ENCODE results near the gene POU2F2.
A peak's percentile ranks its signal among the peaks of the same experiment; 100 is the strongest.
"Not testable (repeated sequence)": the region's sequence is repeated elsewhere in the genome, so short reads cannot be mapped to it uniquely, and the experiment has no call there.

Gene POU2F2

DNA sequence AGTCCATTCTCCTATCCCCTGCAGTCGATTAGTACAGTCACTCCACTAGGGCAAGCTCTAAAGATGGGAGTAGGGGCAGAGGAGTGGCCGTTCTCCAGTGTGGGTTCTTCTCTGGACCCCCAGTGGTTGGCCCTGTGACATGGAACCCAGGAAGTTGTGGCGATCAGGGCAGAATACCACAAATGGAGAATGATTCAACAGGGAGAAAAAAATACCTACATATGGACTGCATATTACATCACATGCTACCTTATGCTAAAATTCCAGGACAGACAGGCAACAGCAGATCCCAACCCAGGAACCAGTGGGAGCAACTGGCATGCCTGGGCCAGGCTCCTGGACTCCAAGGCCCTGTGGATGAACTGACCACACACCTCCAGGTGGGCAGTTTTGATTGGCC is 20.4 kb downstream of the POU2F2 start:
- intact Hi-C loops (cut with micrococcal nuclease): no loop called here
- H3K4me1 Mint-ChIP-seq (ENCODE audit: low read depth): peaks cover 57% of the 10 kb centered on the region
- H3K27ac Mint-ChIP-seq: peak overlapping the region; percentile 2
- peaks cover 70% of the 10 kb centered on the region for H3K36me3 Mint-ChIP-seq (ENCODE audit: low read depth)
- no peaks in the 10 kb centered on the region for H3K9me3 Mint-ChIP-seq
- H3K27me3 Mint-ChIP-seq: no peaks in the 10 kb centered on the region
- no peak overlapping the region for H3K4me3 Mint-ChIP-seq

DNA sequence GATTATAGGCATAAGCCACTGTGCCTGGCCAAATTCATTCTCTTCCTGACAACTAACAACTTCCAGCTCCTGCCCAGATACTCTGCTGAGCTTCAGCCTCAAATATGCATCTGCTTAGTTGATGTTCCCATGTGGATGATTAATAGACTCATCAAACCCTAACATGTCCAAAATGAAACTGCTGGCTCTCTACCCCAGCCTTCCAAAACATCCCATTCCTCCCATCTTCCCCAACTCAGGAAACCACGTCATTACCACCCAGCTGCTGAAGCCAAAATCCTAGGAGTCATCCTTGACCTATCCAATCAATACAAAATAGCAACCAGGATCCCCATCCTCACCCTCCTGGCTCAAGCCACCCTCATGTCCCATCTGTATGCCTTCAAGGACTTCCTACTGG is 20.9 kb downstream of the POU2F2 start:
- Mint-ChIP-seq H3K27ac (peak overlapping the region; percentile 2), H3K9me3 (no peaks in the 10 kb centered on the region), H3K4me3 (no peak overlapping the region), H3K36me3 (ENCODE audit: low read depth) (peaks cover 70% of the 10 kb centered on the region), H3K27me3 (no peaks in the 10 kb centered on the region), H3K4me1 (ENCODE audit: low read depth) (peaks cover 57% of the 10 kb centered on the region)
- intact Hi-C loops (cut with micrococcal nuclease): no loop called here

DNA sequence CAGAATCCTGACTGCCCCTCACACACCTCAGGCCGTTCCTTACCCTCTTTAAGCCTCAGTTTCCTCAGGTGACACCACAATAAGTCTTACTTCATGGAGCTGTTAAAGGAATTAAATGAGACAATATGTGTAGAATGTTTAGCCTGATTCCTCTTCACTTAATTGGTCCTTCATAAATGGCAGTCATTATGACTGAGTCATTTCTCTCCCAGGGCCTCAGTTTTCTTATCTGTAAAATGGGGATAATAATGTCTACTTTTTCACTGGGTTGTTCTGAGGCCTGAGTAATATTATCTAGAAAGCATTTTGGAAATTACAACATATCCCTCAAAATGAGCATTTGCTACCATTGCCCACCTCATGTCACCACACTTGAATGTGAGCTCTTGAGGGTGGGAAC is 21.6 kb downstream of the POU2F2 start:
- no peaks in the 10 kb centered on the region for H3K9me3 Mint-ChIP-seq
- peaks cover 59% of the 10 kb centered on the region for H3K4me1 Mint-ChIP-seq (ENCODE audit: low read depth)
- H3K4me3 Mint-ChIP-seq: no peak overlapping the region
- peaks cover 70% of the 10 kb centered on the region for H3K36me3 Mint-ChIP-seq (ENCODE audit: low read depth)
- intact Hi-C loops (cut with micrococcal nuclease): no loop called here
- no peaks in the 10 kb centered on the region for H3K27me3 Mint-ChIP-seq
- no peak overlapping the region for H3K27ac Mint-ChIP-seq

DNA sequence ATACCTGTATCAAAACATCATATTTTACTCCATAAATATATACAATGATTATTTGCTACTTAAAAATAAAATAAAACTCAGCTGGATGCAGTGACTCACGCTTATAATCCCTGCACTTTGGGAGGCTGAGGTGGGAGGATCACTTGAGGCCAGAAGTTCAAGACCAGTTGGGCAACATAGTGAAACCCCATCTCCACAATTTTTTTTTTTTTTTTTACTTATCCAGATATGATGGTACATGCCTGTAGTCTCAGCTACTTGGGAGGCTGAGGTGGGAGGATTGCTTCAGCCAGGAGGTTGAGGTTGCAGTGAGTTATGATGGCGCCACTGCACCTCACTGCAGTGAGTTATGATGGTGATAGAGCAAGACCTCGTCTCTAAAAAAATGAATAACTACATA is 22.4 kb downstream of the POU2F2 start:
- no peak overlapping the region for H3K27ac Mint-ChIP-seq
- peaks cover 70% of the 10 kb centered on the region for H3K36me3 Mint-ChIP-seq (ENCODE audit: low read depth)
- H3K4me1 Mint-ChIP-seq (ENCODE audit: low read depth): peaks cover 59% of the 10 kb centered on the region

DNA sequence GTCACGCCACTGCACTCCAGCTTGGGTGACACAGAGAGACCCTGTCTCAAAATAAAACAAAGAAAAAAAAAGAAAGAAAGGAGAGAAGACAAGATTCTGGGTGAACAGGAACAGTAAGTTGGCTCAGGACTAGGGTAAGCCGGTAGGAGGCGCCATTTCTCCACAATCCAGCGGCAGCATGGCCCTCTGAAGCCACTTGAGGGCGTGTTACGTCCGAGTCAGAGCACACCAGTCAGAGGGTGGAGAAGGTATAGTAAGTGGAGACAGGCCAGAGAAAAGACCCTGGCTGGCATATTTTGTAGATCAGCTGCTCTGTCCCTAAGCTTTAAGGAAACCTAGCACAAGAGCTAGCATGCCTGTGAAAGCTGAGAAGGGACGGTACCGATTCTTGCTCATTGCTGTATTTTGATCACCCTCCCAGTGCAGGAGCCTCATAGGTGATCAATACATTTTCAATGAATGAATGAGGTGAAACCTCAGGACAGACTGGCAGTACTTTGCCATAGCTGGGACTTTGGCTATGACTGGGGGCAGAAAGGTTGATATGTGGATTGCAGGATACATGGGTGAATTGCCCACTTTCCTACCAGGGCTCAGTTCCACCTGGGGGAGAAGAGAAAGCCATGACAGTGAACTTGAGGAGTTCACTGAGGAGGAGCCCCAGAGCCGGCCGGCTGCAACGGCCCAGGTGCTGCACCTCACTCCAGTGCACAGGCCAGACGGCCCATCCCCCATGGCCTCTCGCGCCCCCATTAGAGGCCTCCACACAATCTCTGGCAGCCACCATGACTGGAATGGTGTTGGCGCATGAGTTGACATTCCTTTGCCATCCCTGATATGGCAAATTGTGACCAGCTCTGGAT is 23.5 kb downstream of the POU2F2 start:
- peaks cover 55% of the 10 kb centered on the region for H3K4me1 Mint-ChIP-seq (ENCODE audit: low read depth)
- H3K27ac Mint-ChIP-seq: no peak overlapping the region

More for the DNA sequence above, 22.4 kb downstream of the POU2F2 start:
- intact Hi-C loops (cut with micrococcal nuclease): loop anchor here (2.0 to 10.0 kb wide), 4 partner anchors 23 to 325 kb away; partner anchors contain the start of gene POU2F2
- no peaks in the 10 kb centered on the region for H3K9me3 Mint-ChIP-seq
- H3K4me3 Mint-ChIP-seq: no peak overlapping the region
- no peaks in the 10 kb centered on the region for H3K27me3 Mint-ChIP-seq

DNA sequence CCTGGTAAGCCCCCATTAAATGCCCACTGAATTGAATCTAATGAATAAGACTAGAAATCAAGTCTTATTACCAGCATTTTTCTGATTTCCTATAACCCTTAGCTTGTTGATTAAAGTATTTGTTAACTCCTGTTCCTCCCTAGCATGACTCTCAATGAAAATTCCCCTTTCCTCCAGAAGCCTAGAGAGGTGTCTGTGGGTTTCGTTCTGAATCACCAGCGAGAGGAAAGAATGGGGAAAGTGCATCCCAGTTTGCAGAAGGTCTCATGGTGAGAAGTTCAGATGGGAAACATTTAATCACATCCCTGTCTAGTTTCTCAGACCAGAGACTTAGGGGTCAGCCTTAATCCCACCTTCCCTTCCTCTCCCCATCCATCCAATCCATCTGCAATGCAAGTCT is 26.9 kb downstream of the POU2F2 start:
- H3K36me3 Mint-ChIP-seq (ENCODE audit: low read depth): peaks cover 67% of the 10 kb centered on the region
- no peaks in the 10 kb centered on the region for H3K27me3 Mint-ChIP-seq
- intact Hi-C loops (cut with micrococcal nuclease): loop anchor here (5.0 to 10.0 kb wide), 3 partner anchors 189 to 329 kb away; no protein-coding TSS in a partner anchor
- H3K27ac Mint-ChIP-seq: no peak overlapping the region
- H3K9me3 Mint-ChIP-seq: no peaks in the 10 kb centered on the region
- H3K4me3 Mint-ChIP-seq: no peak overlapping the region
- H3K4me1 Mint-ChIP-seq (ENCODE audit: low read depth): peaks cover 34% of the 10 kb centered on the region

More for the DNA sequence above, 23.5 kb downstream of the POU2F2 start:
- no peaks in the 10 kb centered on the region for H3K27me3 Mint-ChIP-seq
- H3K9me3 Mint-ChIP-seq: no peaks in the 10 kb centered on the region
- intact Hi-C loops (cut with micrococcal nuclease): loop anchor here (1.0 to 10.0 kb wide), 6 partner anchors 24 to 326 kb away; partner anchors contain the start of genes MEGF8 and POU2F2
- H3K4me3 Mint-ChIP-seq: no peak overlapping the region
- H3K36me3 Mint-ChIP-seq (ENCODE audit: low read depth): peaks cover 72% of the 10 kb centered on the region

DNA sequence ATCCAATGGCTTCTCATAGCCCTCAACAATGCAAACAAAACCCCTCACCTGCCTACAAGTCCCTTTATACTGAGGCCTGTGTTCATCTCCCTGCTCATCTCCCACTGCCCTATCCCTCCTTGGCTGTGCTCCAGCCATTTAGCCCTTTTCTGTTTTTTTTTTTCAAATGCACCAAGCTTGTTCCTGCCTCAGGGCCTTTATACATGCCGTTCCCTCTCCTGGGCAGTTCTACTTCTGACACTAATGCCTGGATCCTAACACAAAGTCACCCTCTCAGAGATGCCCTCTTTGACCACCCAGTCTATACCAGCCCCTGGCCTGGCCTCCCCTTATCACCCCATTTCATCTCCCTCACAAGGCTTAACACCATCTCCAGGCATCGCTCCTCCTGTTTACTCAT is 29.4 kb downstream of the POU2F2 start:
- H3K36me3 Mint-ChIP-seq (ENCODE audit: low read depth): peaks cover 87% of the 10 kb centered on the region
- no peak overlapping the region for H3K4me3 Mint-ChIP-seq
- H3K4me1 Mint-ChIP-seq (ENCODE audit: low read depth): peaks cover 20% of the 10 kb centered on the region
- intact Hi-C loops (cut with micrococcal nuclease): loop anchor here (10.0 kb wide), 2 partner anchors 192 to 332 kb away; no protein-coding TSS in a partner anchor
- no peaks in the 10 kb centered on the region for H3K27me3 Mint-ChIP-seq
- H3K9me3 Mint-ChIP-seq: no peaks in the 10 kb centered on the region
- no peak overlapping the region for H3K27ac Mint-ChIP-seq

DNA sequence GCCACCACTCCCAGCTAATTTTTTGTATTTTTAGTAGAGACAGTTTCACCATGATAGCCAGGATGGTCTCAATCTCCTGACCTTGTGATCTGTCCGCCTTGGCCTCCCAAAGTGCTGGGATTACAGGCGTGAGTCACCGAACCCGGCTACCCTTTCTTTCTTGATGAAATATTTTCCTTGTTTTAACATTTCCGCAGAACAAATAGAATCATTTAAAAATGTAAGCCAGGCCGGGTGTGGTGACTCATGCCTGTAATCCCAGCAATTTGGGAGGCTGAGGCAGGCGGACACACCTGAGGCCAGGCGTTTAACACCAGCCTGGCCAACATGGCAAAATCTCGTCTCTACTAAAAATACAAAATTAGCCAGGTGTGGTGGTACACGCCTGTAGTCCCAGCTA is 32.0 kb downstream of the POU2F2 start:
- not testable (repeated sequence) for H3K27ac Mint-ChIP-seq; H3K27me3 Mint-ChIP-seq; H3K4me1 Mint-ChIP-seq (ENCODE audit: low read depth); H3K9me3 Mint-ChIP-seq; H3K4me3 Mint-ChIP-seq
- peaks cover 93% of the 10 kb centered on the region for H3K36me3 Mint-ChIP-seq (ENCODE audit: low read depth)
- intact Hi-C loops (cut with micrococcal nuclease): loop anchor here (10.0 kb wide), 2 partner anchors 195 to 335 kb away; no protein-coding TSS in a partner anchor

DNA sequence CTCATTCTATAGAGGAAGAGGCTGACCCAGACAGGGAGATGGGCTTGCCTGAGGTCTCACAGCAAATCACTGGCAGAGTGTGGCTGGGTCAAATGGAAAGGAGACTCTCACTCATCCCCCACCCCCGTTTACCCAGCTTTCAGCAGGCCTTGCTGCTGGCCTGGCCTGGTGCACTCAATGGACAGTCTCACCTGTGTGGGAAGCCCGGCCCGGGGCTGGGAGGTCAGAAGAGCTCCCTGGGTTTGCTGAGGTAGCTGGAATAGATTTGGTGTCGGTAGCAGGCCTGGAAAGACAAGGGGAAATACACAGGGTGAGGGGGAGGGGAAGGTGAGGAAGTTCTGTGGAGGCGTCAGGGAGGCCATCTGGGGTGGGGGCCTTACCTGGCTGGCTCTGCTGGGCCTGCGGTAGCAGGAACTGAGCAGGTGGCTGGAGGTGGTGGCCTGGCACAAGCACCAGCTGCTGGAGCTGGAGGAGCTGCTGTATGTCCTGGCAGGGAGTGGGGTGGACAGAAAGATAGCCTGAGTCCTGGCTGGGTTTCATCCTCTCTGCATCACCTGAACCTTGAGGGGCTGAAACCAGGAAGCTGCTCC is 32.8 kb downstream of the POU2F2 start:
- intact Hi-C loops (cut with micrococcal nuclease): no loop called here
- no peaks in the 10 kb centered on the region for H3K4me1 Mint-ChIP-seq (ENCODE audit: low read depth)
- no peaks in the 10 kb centered on the region for H3K27me3 Mint-ChIP-seq
- H3K27ac Mint-ChIP-seq: peak overlapping the region; percentile 27
- H3K9me3 Mint-ChIP-seq: no peaks in the 10 kb centered on the region
- peaks cover 93% of the 10 kb centered on the region for H3K36me3 Mint-ChIP-seq (ENCODE audit: low read depth)
- no peak overlapping the region for H3K4me3 Mint-ChIP-seq

DNA sequence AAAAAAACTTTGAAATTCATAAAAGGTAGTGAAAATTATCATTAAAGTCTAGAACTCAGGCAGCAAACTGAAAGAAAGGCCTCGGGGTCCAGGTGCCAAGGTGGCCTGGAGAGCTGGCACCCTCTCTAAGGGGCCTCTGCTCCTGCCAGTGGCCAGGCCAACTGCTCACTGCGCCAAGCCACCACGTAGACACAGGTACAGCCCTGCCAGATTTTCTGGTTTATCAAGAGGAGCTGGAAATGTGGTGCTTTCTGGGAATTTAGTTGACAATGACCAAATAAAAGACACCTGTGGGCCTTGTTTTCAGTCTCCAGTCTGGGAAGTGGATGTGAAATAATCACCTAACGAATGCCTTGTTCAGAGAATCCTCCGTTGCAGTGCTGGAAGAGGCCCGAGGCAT is 33.5 kb downstream of the POU2F2 start:
- Mint-ChIP-seq H3K4me3 (no peak overlapping the region), H3K27me3 (no peaks in the 10 kb centered on the region), H3K9me3 (no peaks in the 10 kb centered on the region), H3K4me1 (ENCODE audit: low read depth) (no peaks in the 10 kb centered on the region), H3K36me3 (ENCODE audit: low read depth) (peaks cover 95% of the 10 kb centered on the region), H3K27ac (no peak overlapping the region)
- intact Hi-C loops (cut with micrococcal nuclease): no loop called here

DNA sequence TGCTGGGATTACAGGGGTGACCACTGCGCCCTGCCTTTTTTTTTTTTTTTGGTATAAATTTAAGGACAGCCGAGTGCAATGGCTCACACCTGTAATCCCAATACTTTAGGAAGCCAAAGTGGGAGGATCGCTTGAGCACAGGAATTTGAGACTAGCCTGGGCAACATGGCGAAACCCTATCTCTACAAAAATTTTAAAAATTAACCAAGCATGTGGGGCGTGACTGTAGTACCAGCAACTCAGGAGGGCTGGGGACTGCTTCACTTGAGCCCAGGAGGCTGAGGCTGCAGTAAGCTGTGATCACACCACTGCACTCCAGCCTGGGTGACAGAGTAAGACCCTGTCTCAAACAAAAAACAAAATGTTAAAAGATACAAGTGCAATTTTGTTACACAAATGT is 34.8 kb downstream of the POU2F2 start:
- H3K4me3 Mint-ChIP-seq: no peak overlapping the region
- H3K36me3 Mint-ChIP-seq (ENCODE audit: low read depth): peaks cover 93% of the 10 kb centered on the region
- no peaks in the 10 kb centered on the region for H3K9me3 Mint-ChIP-seq
- no peaks in the 10 kb centered on the region for H3K4me1 Mint-ChIP-seq (ENCODE audit: low read depth)
- H3K27ac Mint-ChIP-seq: no peak overlapping the region
- intact Hi-C loops (cut with micrococcal nuclease): no loop called here
- no peaks in the 10 kb centered on the region for H3K27me3 Mint-ChIP-seq

DNA sequence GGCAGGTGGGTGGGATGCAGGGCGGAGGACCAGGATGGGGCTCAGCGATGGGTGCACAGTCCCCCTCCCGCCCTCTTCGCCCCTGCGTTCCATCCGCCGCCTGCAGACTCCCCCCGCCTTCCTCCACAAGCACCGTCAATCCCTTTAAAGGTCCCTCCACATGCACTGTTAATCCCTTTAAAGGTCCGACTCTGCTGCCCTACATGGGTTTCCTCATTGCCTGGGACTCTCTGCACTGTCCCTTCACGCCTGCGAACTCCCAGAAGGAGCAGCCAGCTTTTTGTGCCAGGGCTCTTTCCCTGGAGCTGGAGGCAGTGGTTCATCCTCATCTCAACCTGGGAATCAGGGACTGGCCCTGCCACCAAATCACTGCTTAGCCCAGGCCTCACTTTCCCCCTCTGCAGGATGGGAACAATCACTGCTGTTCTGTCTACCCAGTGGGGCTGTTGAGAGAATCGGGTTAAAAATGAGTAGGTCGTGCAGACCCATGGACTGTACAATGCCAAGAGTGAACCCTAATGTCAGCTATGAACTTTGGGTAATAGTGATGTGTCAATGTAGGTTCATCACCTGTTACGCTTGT is 35.9 kb downstream of the POU2F2 start:
- Mint-ChIP-seq H3K36me3 (ENCODE audit: low read depth) (peaks cover 94% of the 10 kb centered on the region), H3K4me1 (ENCODE audit: low read depth) (peaks cover under 1% of the 10 kb centered on the region), H3K4me3 (no peak overlapping the region), H3K27ac (no peak overlapping the region), H3K9me3 (no peaks in the 10 kb centered on the region), H3K27me3 (no peaks in the 10 kb centered on the region)
- intact Hi-C loops (cut with micrococcal nuclease): no loop called here

DNA sequence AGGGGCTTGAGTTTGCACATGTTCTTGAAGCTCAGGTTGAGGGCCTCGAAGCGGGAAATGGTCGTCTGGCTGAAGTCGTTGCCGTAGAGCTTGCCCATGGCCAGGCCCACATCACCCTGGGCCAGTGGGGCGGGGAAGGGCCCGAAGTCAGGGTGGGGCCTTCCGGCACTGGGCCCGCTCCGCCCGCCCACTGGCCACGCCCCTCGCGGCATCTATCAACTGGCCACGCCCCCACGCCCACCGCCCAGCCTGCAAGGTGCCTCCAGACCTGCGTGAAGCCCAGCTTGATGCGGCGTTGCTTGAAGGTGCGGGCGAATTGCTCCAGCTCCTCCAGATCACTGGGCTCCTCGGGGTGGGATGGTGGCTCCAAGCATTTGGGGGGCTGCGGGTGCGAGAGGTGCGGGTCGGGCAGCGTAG is 36.4 kb downstream of the POU2F2 start:
- Mint-ChIP-seq H3K27ac (no peak overlapping the region), H3K9me3 (no peaks in the 10 kb centered on the region), H3K36me3 (ENCODE audit: low read depth) (peaks cover 94% of the 10 kb centered on the region), H3K4me1 (ENCODE audit: low read depth) (peaks cover 6% of the 10 kb centered on the region), H3K4me3 (no peak overlapping the region), H3K27me3 (no peaks in the 10 kb centered on the region)
- intact Hi-C loops (cut with micrococcal nuclease): no loop called here

All from dendritic cell treated with granulocyte-macrophage colony-stimulating factor and Interleukin-4, amounts not matched to agents 40 ng/mL and 50 ng/mL, for 4 days (primary cell).